Astrocyte (in vitro differentiated cells and primary cell): ENCODE results near the gene ASB6. TPM values are rescaled to one million over a fixed set of nuclear protein-coding genes. Genes with fewer than 3 reads are reported as not detected.

Source experiments
- DNase-seq: peaks from one replicate; pipeline ENCODE4 v3.0.0-alpha.2; 2010; ENCODE audit warnings: low read depth
- FAIRE-seq: peaks from 2 replicates; lab custom pipeline; 2011; peaks lifted over from hg19 to GRCh38; lab: Jason Lieb, UNC
- H2AFZ ChIP-seq: 2 replicates; pipeline ENCODE4 v1.6.0; 2012; ENCODE audit warnings: low read depth, low read length, inconsistent platforms
- H3K27ac ChIP-seq: 2 replicates; pipeline ENCODE4 v1.5.1; 2011; ENCODE audit warnings: low read depth, low read length, inconsistent platforms
- H3K27me3 ChIP-seq: 2 replicates; pipeline ENCODE4 v1.6.0; 2011; ENCODE audit warnings: low read length, inconsistent platforms; ENCODE audit not compliant: insufficient read depth
- H3K36me3 ChIP-seq: 2 replicates; pipeline ENCODE4 v1.5.1; 2011; ENCODE audit warnings: low read length, inconsistent platforms; ENCODE audit not compliant: insufficient read depth
- H3K4me1 ChIP-seq: 2 replicates; pipeline ENCODE4 v1.5.1; 2011; ENCODE audit warnings: low read length, inconsistent platforms; ENCODE audit not compliant: insufficient read depth
- H3K4me2 ChIP-seq: 2 replicates; pipeline ENCODE4 v1.6.0; 2012; ENCODE audit warnings: low read length, inconsistent platforms
- H3K4me3 ChIP-seq: 2 replicates; pipeline ENCODE4 v1.5.1; 2011; ENCODE audit warnings: low read depth, mild to moderate bottlenecking, low read length, inconsistent platforms; ENCODE audit not compliant: insufficient read depth
- H3K79me2 ChIP-seq: 2 replicates; pipeline ENCODE4 v1.6.0; 2012; ENCODE audit warnings: mild to moderate bottlenecking, low read length, inconsistent platforms; ENCODE audit not compliant: insufficient read depth
- H3K9ac ChIP-seq: 2 replicates; pipeline ENCODE4 v1.6.0; 2012; ENCODE audit warnings: mild to moderate bottlenecking, low read length, inconsistent platforms
- H3K9me3 ChIP-seq: 2 replicates; pipeline ENCODE4 v1.5.1; 2012; ENCODE audit warnings: low read depth, mild to moderate bottlenecking, low read length, inconsistent platforms; ENCODE audit not compliant: insufficient read depth
- H4K20me1 ChIP-seq: 2 replicates; pipeline ENCODE4 v1.6.0; 2012; ENCODE audit warnings: low read length, inconsistent platforms; ENCODE audit not compliant: insufficient read depth
- H3K27ac Mint-ChIP-seq: one replicate; pipeline ENCODE4 v1.8.0; 2021; ENCODE audit warnings: mild to moderate bottlenecking, mixed read lengths; ENCODE audit not compliant: unreplicated experiment
- H3K27me3 Mint-ChIP-seq: one replicate; pipeline ENCODE4 v1.8.0; 2021; ENCODE audit warnings: low read depth, mixed read lengths; ENCODE audit not compliant: unreplicated experiment
- H3K36me3 Mint-ChIP-seq: one replicate; pipeline ENCODE4 v1.8.0; 2021; ENCODE audit warnings: low read depth, mixed read lengths; ENCODE audit not compliant: unreplicated experiment
- H3K4me1 Mint-ChIP-seq: one replicate; pipeline ENCODE4 v1.8.0; 2021; ENCODE audit warnings: low read depth, mixed read lengths; ENCODE audit not compliant: unreplicated experiment
- H3K4me3 Mint-ChIP-seq: one replicate; pipeline ENCODE4 v1.8.0; 2021; ENCODE audit warnings: mild to moderate bottlenecking, moderate library complexity, mixed read lengths; ENCODE audit not compliant: unreplicated experiment
- H3K9me3 Mint-ChIP-seq: one replicate; pipeline ENCODE4 v1.8.0; 2021; ENCODE audit warnings: mild to moderate bottlenecking, mixed read lengths; ENCODE audit not compliant: unreplicated experiment
- CTCF ChIP-seq: IDR thresholded peaks from 2 replicates; pipeline ENCODE4 v1.5.1; 2011; ENCODE audit warnings: low read depth, mild to moderate bottlenecking, inconsistent platforms, low read length, moderate library complexity; ENCODE audit not compliant: insufficient read depth
- EZH2 ChIP-seq: IDR thresholded peaks from 2 replicates; pipeline ENCODE4 v1.6.1; 2012; ENCODE audit warnings: mild to moderate bottlenecking, low read length, inconsistent platforms; ENCODE audit not compliant: insufficient read depth
- total RNA-seq: library from RNA; stranded (reverse); gene quantifications from 2 replicates; pipeline ENCODE4 v1.2.1, GENCODE V29; 2021

ASB6 gene
- total RNA-seq, 1 donor from 2014 or later: 24.3 TPM

DNA sequence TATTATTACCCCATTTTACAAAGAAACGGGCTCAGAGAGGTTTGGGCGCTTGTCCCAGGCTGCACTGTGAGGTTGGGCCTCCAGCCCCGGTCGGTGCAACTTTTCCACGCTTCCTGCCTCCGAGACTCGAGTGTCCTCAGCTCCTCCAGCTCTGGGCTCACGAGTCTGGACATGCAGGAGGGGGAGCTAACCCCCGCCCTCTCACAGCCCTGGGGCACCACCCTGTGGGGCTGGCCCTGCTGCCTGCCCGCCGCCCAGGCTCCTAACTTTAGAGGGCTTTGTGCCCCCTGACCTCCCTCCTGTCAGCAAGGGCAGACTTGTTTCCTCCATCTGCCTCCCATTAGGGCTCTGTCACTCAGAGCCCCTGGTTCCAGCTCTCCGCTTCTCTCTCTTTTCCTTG lies 4.3 kb upstream of the ASB6 start:
- peaks cover 11% of the 10 kb centered on the region for H3K27me3 Mint-ChIP-seq
- Histone ChIP-seq H2AFZ (no peak overlapping the region), H3K9me3 (peaks cover 2% of the 10 kb centered on the region), H3K4me1 (peaks cover 1% of the 10 kb centered on the region), H3K9ac (no peak overlapping the region), H4K20me1 (peaks cover 6% of the 10 kb centered on the region), H3K27ac (no peak overlapping the region), H3K4me2 (no peak overlapping the region), H3K27me3 (no peaks in the 10 kb centered on the region), H3K79me2 (peaks cover 7% of the 10 kb centered on the region), H3K36me3 (no peaks in the 10 kb centered on the region), H3K4me3 (no peak overlapping the region)
- no peak overlapping the region for H3K27ac Mint-ChIP-seq
- TF ChIP-seq CTCF (no peak), EZH2 (no peak)
- FAIRE-seq (no peak), DNase-seq (no peak)
- H3K4me3 Mint-ChIP-seq: no peak overlapping the region
- H3K9me3 Mint-ChIP-seq: no peaks in the 10 kb centered on the region
- peaks cover 2% of the 10 kb centered on the region for H3K36me3 Mint-ChIP-seq
- H3K4me1 Mint-ChIP-seq: peaks cover 1% of the 10 kb centered on the region

DNA sequence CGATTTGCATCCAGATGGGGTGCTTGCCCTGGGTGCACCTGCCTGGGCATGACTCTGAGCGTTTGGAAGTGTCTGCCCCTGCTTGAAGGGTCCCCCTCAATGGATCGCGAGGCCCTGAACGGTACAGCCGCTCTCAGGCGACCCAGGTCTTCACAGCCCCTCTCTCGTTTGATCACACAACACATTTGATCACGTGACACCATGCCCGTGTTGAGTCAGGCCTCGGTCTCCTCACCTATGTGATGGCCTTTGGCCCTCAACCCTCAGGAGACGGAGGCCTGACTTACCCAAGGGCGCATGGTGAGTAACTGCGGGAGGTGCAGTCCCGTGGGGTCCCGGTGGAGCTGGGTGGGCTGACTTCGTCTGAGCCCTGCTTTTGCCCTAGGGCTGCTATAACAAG lies 3.0 kb upstream of the ASB6 start:
- H3K4me1 Mint-ChIP-seq: peaks cover 11% of the 10 kb centered on the region
- peaks cover 2% of the 10 kb centered on the region for H3K36me3 Mint-ChIP-seq
- peaks cover 11% of the 10 kb centered on the region for H3K27me3 Mint-ChIP-seq
- H3K27ac ChIP-seq: no peak overlapping the region
- H3K79me2 ChIP-seq: peaks cover 20% of the 10 kb centered on the region
- no peak overlapping the region for H3K4me2 ChIP-seq
- DNase-seq (no peak), FAIRE-seq (no peak)
- H2AFZ ChIP-seq: no peak overlapping the region
- peaks cover 2% of the 10 kb centered on the region for H3K9me3 ChIP-seq
- H4K20me1 ChIP-seq: peaks cover 19% of the 10 kb centered on the region
- H3K4me3 Mint-ChIP-seq: no peak overlapping the region
- H3K9ac ChIP-seq: no peak overlapping the region
- no peaks in the 10 kb centered on the region for H3K27me3 ChIP-seq
- H3K27ac Mint-ChIP-seq: no peak overlapping the region
- peaks cover 15% of the 10 kb centered on the region for H3K4me1 ChIP-seq
- H3K4me3 ChIP-seq: no peak overlapping the region
- TF ChIP-seq CTCF (no peak), EZH2 (no peak)
- H3K9me3 Mint-ChIP-seq: no peaks in the 10 kb centered on the region
- no peaks in the 10 kb centered on the region for H3K36me3 ChIP-seq

- peaks cover 11% of the 10 kb centered on the region for H3K27me3 Mint-ChIP-seq
- no peak overlapping the region for H2AFZ ChIP-seq
- H3K36me3 ChIP-seq: no peaks in the 10 kb centered on the region
- peaks cover 2% of the 10 kb centered on the region for H3K36me3 Mint-ChIP-seq
- peaks cover 24% of the 10 kb centered on the region for H4K20me1 ChIP-seq
- H3K9me3 Mint-ChIP-seq: no peaks in the 10 kb centered on the region
- peaks cover 26% of the 10 kb centered on the region for H3K79me2 ChIP-seq
- no peak overlapping the region for H3K27ac ChIP-seq
- no peak overlapping the region for H3K9ac ChIP-seq
- no peak overlapping the region for H3K27ac Mint-ChIP-seq
- TF ChIP-seq EZH2 (no peak), CTCF (no peak)
- H3K27me3 ChIP-seq: no peaks in the 10 kb centered on the region
- FAIRE-seq (no peak), DNase-seq (no peak)
- H3K4me1 ChIP-seq: peaks cover 20% of the 10 kb centered on the region
- H3K4me1 Mint-ChIP-seq: peaks cover 11% of the 10 kb centered on the region
- no peak overlapping the region for H3K4me3 Mint-ChIP-seq
- H3K9me3 ChIP-seq: peaks cover 2% of the 10 kb centered on the region
- H3K4me2 ChIP-seq: no peak overlapping the region
- no peak overlapping the region for H3K4me3 ChIP-seq
Observed at GRCh38 chr9:129644365-129644764, 2.4 kb upstream of the ASB6 start.
